H9 (cell line): ENCODE data around the gene SYNGAP1. TPM values are rescaled to one million over a fixed set of nuclear protein-coding genes. Genes with fewer than 3 reads are reported as not detected.

Experiments
- DNase-seq: peaks from one replicate; pipeline ENCODE4 v3.0.0-alpha.2; 2017
- H2AFZ ChIP-seq: one replicate; pipeline ENCODE4 v1.6.1; 2013; ENCODE audit warnings: mild to moderate bottlenecking, low read length, control low read depth, moderate library complexity
- H2AK5ac ChIP-seq: 2 replicates; pipeline ENCODE4 v1.6.1; 2013; ENCODE audit warnings: low read length, control low read depth, mixed read lengths; ENCODE audit not compliant: insufficient read length
- H2BK120ac ChIP-seq: one replicate; pipeline ENCODE4 v1.6.1; 2013; ENCODE audit warnings: low read depth, mild to moderate bottlenecking, low read length, control low read depth, inconsistent platforms; ENCODE audit not compliant: poor library complexity, severe bottlenecking
- H2BK12ac ChIP-seq: 2 replicates; pipeline ENCODE4 v1.6.1; 2013; ENCODE audit warnings: low read length, control low read depth, mixed read lengths, low read depth; ENCODE audit not compliant: insufficient read length
- H2BK15ac ChIP-seq: 2 replicates; pipeline ENCODE4 v1.6.1; 2013; ENCODE audit warnings: low read depth, low read length, control low read depth
- H2BK20ac ChIP-seq: one replicate; pipeline ENCODE4 v1.6.1; 2013; ENCODE audit warnings: low read depth, mild to moderate bottlenecking, low read length, control low read depth, inconsistent platforms; ENCODE audit not compliant: poor library complexity, severe bottlenecking
- H2BK5ac ChIP-seq: 2 replicates; pipeline ENCODE4 v1.6.1; 2013; ENCODE audit warnings: low read length, control low read depth, mixed read lengths; ENCODE audit not compliant: insufficient read length
- H3K14ac ChIP-seq: 2 replicates; pipeline ENCODE4 v1.6.1; 2013; ENCODE audit warnings: low read length, control low read depth; ENCODE audit not compliant: insufficient read depth
- H3K18ac ChIP-seq: 2 replicates; pipeline ENCODE4 v1.6.1; 2013; ENCODE audit warnings: low read depth, mild to moderate bottlenecking, mixed read lengths, low read length, control low read depth; ENCODE audit not compliant: insufficient read length
- H3K23ac ChIP-seq: 2 replicates; pipeline ENCODE4 v1.6.1; 2013; ENCODE audit warnings: low read length, control low read depth, mixed read lengths, low read depth; ENCODE audit not compliant: insufficient read length
- H3K23me2 ChIP-seq: 2 replicates; pipeline ENCODE4 v1.6.1; 2013; ENCODE audit warnings: low read depth, mild to moderate bottlenecking, mixed read lengths, low read length, control low read depth; ENCODE audit not compliant: insufficient read length, poor library complexity, severe bottlenecking
- H3K27ac ChIP-seq: 2 replicates; pipeline ENCODE4 v1.5.1; 2013; ENCODE audit warnings: low read length, control low read depth, mixed read lengths, low read depth; ENCODE audit not compliant: insufficient read length
- H3K27me3 ChIP-seq: 2 replicates; pipeline ENCODE4 v1.6.1; 2013; ENCODE audit warnings: low read length, control low read depth, inconsistent platforms; ENCODE audit not compliant: insufficient read depth
- H3K4ac ChIP-seq: 2 replicates; pipeline ENCODE4 v1.6.1; 2013; ENCODE audit warnings: low read depth, mild to moderate bottlenecking, control low read depth, inconsistent platforms, low read length, moderate library complexity
- H3K4me1 ChIP-seq: 2 replicates; pipeline ENCODE4 v1.6.1; 2013; ENCODE audit warnings: low read length, control low read depth, inconsistent platforms; ENCODE audit not compliant: insufficient read depth
- H3K4me2 ChIP-seq: 2 replicates; pipeline ENCODE4 v1.6.1; 2013; ENCODE audit warnings: low read length, control low read depth, mixed read lengths; ENCODE audit not compliant: insufficient read length, insufficient read depth
- H3K56ac ChIP-seq: 2 replicates; pipeline ENCODE4 v1.6.1; 2013; ENCODE audit warnings: low read depth, mild to moderate bottlenecking, mixed read lengths, low read length, control low read depth; ENCODE audit not compliant: insufficient read length
- H3K79me1 ChIP-seq: 2 replicates; pipeline ENCODE4 v1.6.1; 2013; ENCODE audit warnings: low read depth, mild to moderate bottlenecking, moderate library complexity, low read length, control low read depth, inconsistent platforms; ENCODE audit not compliant: insufficient read depth, poor library complexity, severe bottlenecking
- H3K79me2 ChIP-seq: 2 replicates; pipeline ENCODE4 v1.6.1; 2013; ENCODE audit warnings: low read length, control low read depth, inconsistent platforms; ENCODE audit not compliant: insufficient read depth
- H3K9ac ChIP-seq: 2 replicates; pipeline ENCODE4 v1.6.1; 2013; ENCODE audit warnings: low read length, control low read depth, mixed read lengths; ENCODE audit not compliant: insufficient read length; ENCODE audit errors: extremely low read depth
- H3K9me3 ChIP-seq: one replicate; pipeline ENCODE4 v1.6.1; 2013; ENCODE audit warnings: low read depth, low read length, inconsistent platforms; ENCODE audit not compliant: control insufficient read depth
- H3T11ph ChIP-seq: one replicate; pipeline ENCODE4 v1.6.1; 2013; ENCODE audit warnings: mild to moderate bottlenecking, low read length, control low read depth, inconsistent platforms
- H4K20me1 ChIP-seq: one replicate; pipeline ENCODE4 v1.6.1; 2013; ENCODE audit not compliant: control insufficient read depth, insufficient read length, insufficient read depth
- H4K5ac ChIP-seq: 2 replicates; pipeline ENCODE4 v1.6.1; 2013; ENCODE audit warnings: low read depth, mild to moderate bottlenecking, mixed read lengths, low read length, control low read depth; ENCODE audit not compliant: insufficient read length
- H4K8ac ChIP-seq: replicated peaks from 2 replicates; pipeline ENCODE4 v1.6.1; 2013; ENCODE audit warnings: low read length, control low read depth, mixed read lengths, low read depth; ENCODE audit not compliant: insufficient read length
- H4K91ac ChIP-seq: 2 replicates; pipeline ENCODE4 v1.6.1; 2013; ENCODE audit warnings: low read depth, mild to moderate bottlenecking, moderate library complexity, mixed read lengths, low read length, control low read depth; ENCODE audit not compliant: insufficient read length
- H3K27ac Mint-ChIP-seq, 3 experiments: 2 replicates in 2 of 3; 3 replicates in 1 of 3; pipeline ENCODE4 v1.8.0; 2020 to 2021; ENCODE audit warnings: mixed read lengths in 3 of 3, mild to moderate bottlenecking in 1 of 3, moderate library complexity in 1 of 3
- H3K27me3 Mint-ChIP-seq: 2 replicates; pipeline ENCODE4 v1.8.0; 2021; ENCODE audit warnings: low read depth, mild to moderate bottlenecking, moderate library complexity, mixed read lengths
- H3K36me3 Mint-ChIP-seq, 3 experiments: 2 replicates in 2 of 3; 3 replicates in 1 of 3; pipeline ENCODE4 v1.8.0; 2020 to 2021; ENCODE audit warnings: low read depth in 3 of 3, mixed read lengths in 3 of 3; ENCODE audit not compliant: insufficient read depth in 1 of 3
- H3K4me1 Mint-ChIP-seq, 2 experiments: 2 replicates each; pipeline ENCODE4 v1.8.0; 2020; ENCODE audit warnings: mixed read lengths in 2 of 2
- H3K4me3 Mint-ChIP-seq, 2 experiments: 2 replicates in 1 of 2; 3 replicates in 1 of 2; pipeline ENCODE4 v1.8.0; 2020 to 2021; ENCODE audit warnings: mild to moderate bottlenecking in 2 of 2, mixed read lengths in 2 of 2, moderate library complexity in 1 of 2
- H3K9me3 Mint-ChIP-seq, 2 experiments: 2 replicates in 1 of 2; 3 replicates in 1 of 2; pipeline ENCODE4 v1.8.0; 2020; ENCODE audit warnings: mild to moderate bottlenecking in 2 of 2, mixed read lengths in 2 of 2, moderate library complexity in 1 of 2
- CTCF ChIP-seq: fragments of 200-600 bp; sonication (generic); conservative IDR thresholded peaks from 3 replicates; pipeline ENCODE4 v1.8.0; 2021; ENCODE audit warnings: antibody characterized with exemption, mild to moderate bottlenecking
- WGBS: extraction: QIAGEN DNeasy Blood & Tissue Kit; methylation state at CpG from one replicate; pipeline ENCODE4 v1.1.7; 2013; ENCODE audit warnings: missing lambda C conversion rate, low lambda C conversion rate, mixed read lengths; ENCODE audit not compliant: insufficient read length; ENCODE audit errors: extremely low coverage; 5-methylcytosine and 5-hydroxymethylcytosine counted together
- total RNA-seq: library from RNA; stranded (reverse); gene quantifications from 2 replicates; pipeline ENCODE4 v1.2.1, GENCODE V29; 2021

The SYNGAP1 gene
- total RNA-seq, 1 experiment from 2014 or later: 121 TPM

DNA sequence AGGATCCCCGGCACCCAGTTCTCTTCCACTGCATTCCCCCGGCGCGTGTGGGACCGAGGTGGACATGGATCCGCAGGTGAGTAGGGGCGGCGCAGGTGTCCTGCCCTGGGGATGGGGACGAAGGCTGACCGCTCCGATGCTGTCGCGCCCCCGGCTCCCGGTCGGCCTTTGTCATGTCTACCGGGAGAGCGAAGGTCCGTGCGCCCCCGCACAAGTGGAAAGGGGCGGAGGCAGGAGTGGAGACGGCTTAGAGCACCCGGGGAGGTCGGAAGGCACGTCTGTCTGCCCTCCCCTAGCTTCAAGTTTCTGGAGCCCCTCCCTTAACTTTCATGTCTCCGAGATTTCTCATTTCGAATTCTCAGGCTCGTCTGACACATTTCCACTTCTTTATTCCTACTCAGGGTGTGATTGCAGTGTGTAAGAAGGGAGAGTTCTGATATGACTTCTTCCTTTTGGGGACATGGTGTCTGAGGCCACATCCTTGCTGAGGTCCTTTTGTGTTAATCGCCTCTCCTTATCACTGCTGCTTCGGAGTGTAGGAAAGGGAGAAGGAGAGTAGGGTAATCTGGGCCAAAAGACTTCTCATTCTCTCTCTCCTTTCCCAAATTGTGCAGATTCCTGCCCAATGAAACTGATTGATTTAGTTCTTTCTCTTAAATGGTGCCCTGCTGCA, 27.8 kb upstream of the SYNGAP1 start:
- WGBS: no CpG with 5 or more reads among the region's 31 CpGs
- H2BK5ac ChIP-seq: no peak overlapping the region
- TF ChIP-seq CTCF: no peak
- Mint-ChIP-seq H3K27ac (peak overlapping the region; percentile 26 to 94 (median 80)), H3K27me3 (no peaks in the 10 kb centered on the region), H3K36me3 (peaks cover 7 to 15% (median 12%) of the 10 kb centered on the region in 3 experiments; a peak in 6 of 7 replicates), H3K4me3 (peak overlapping the region; percentile 94), H3K9me3 (no peaks in the 10 kb centered on the region), H3K4me1 (peaks cover 34 to 36% of the 10 kb centered on the region in 2 experiments)
- H3K4me1 ChIP-seq: peaks cover 2% of the 10 kb centered on the region; the same call in 1 of the 2 replicates
- H3T11ph ChIP-seq: no peak overlapping the region
- no peak overlapping the region for H4K8ac ChIP-seq
- no peak overlapping the region for H2BK20ac ChIP-seq
- H2BK120ac ChIP-seq: no peak overlapping the region
- H4K5ac ChIP-seq: no peak overlapping the region
- no peaks in the 10 kb centered on the region for H3K27me3 ChIP-seq
- no peak overlapping the region for H2AK5ac ChIP-seq
- H3K56ac ChIP-seq: no peak overlapping the region
- H3K79me1 ChIP-seq: peaks cover 8% of the 10 kb centered on the region
- no peak overlapping the region for H2AFZ ChIP-seq
- H2BK15ac ChIP-seq: no peak overlapping the region
- peak overlapping the region; percentile 56 for H3K18ac ChIP-seq
- no peak for DNase-seq
- H3K9me3 ChIP-seq: no peaks in the 10 kb centered on the region
- H3K27ac ChIP-seq: no peak overlapping the region
- H4K20me1 ChIP-seq: no peaks in the 10 kb centered on the region
- peaks cover 10% of the 10 kb centered on the region for H3K23me2 ChIP-seq
- H2BK12ac ChIP-seq: no peak overlapping the region
- H3K14ac ChIP-seq: peak overlapping the region; percentile 84
- peak overlapping the region; percentile 88 for H3K4me2 ChIP-seq
- H3K9ac ChIP-seq: peak overlapping the region; percentile 84
- H4K91ac ChIP-seq: no peak overlapping the region
- H3K4ac ChIP-seq: no peak overlapping the region; the same call in 1 of the 2 replicates
- peaks cover 39% of the 10 kb centered on the region for H3K79me2 ChIP-seq
- no peak overlapping the region for H3K23ac ChIP-seq
